ENCODE data around the gene SCP2. TPM values are rescaled to one million over a fixed set of nuclear protein-coding genes. Genes with fewer than 3 reads are reported as not detected.
"Not testable (repeated sequence)": the region's sequence is repeated elsewhere in the genome, so short reads cannot be mapped to it uniquely, and the experiment has no call there.

Gene SCP2
- total and polyA plus RNA-seq, 2 of the 4 experiments (the other 2 are of a cell fraction), result 70.4 to 83.1 TPM

DNA sequence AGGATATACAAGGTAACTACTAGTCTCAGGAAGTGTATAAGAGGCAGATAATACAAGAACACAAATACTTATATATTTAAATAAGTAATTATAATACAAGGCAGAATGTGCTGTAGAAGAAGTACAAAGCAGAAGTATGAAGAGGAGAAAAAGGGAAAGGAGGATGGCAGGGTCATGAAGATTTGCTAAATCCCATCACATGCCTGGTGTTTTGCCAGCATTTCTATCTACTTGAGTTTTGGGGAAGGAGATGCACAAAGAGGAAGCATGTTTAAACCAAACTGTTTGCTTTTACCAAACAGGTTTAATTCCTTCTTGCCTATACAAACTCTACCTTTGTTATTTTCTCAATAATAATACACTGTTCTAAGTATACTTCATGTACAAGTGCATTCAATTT is 74.1 kb downstream of the SCP2 start:
- Histone ChIP-seq H3K36me3 (ENCODE audit: control insufficient read depth, insufficient read depth, low read length) (peaks cover 6% of the 10 kb centered on the region; the same call in 1 of the 2 replicates), H3K23ac (ENCODE audit: low read depth, low read length) (no peak overlapping the region), H3K4me1 (ENCODE audit: control insufficient read depth, insufficient read depth, low read length) (no peaks in the 10 kb centered on the region), H2AK5ac (ENCODE audit: low read depth, low read length) (no peak overlapping the region), H3K4ac (ENCODE audit: low read depth, low read length) (no peak overlapping the region), H3K18ac (ENCODE audit: low read depth, low read length) (no peak overlapping the region), H2BK20ac (ENCODE audit: low read depth, low read length) (no peak overlapping the region), H3K79me1 (ENCODE audit: low read depth in 1 of 2, low read length in 2 of 2) (no peaks in the 10 kb centered on the region), H3K27me3 (ENCODE audit: control insufficient read depth, insufficient read depth, low read length) (no peaks in the 10 kb centered on the region), H3K9me3 (ENCODE audit: control insufficient read depth, insufficient read depth, low read length) (no peaks in the 10 kb centered on the region), H3K4me2 (ENCODE audit: low read depth, low read length) (no peak overlapping the region), H3K56ac (ENCODE audit: extremely low read depth, insufficient read depth, low read length) (no peak overlapping the region), H2AFZ (replicated peaks; ENCODE audit: low read length, poor library complexity) (no peak overlapping the region), H3K14ac (replicated peaks; ENCODE audit: low read depth, low read length) (no peak overlapping the region), H3K9me1 (ENCODE audit: insufficient read depth, low read length) (no peaks in the 10 kb centered on the region), H3K9ac (ENCODE audit: low read depth, low read length) (no peak overlapping the region), H4K8ac (ENCODE audit: low read depth in 2 of 2, low read length in 2 of 2) (no peak overlapping the region), H2BK15ac (ENCODE audit: low read depth, low read length) (no peak overlapping the region), H2BK5ac (ENCODE audit: low read depth, low read length, poor library complexity, severe bottlenecking) (no peak overlapping the region), H4K5ac (ENCODE audit: low read depth, low read length) (no peak overlapping the region), H2BK120ac (ENCODE audit: low read depth, low read length) (no peak overlapping the region), H3K27ac (ENCODE audit: insufficient read depth, low read length) (no peak overlapping the region), H4K20me1 (ENCODE audit: insufficient read depth, low read length) (no peaks in the 10 kb centered on the region), H3K4me3 (ENCODE audit: insufficient read depth, low read depth, low read length) (no peak overlapping the region), H2AK9ac (replicated peaks; ENCODE audit: low read depth, low read length, poor library complexity) (no peak overlapping the region), H4K91ac (ENCODE audit: insufficient read depth, low read depth, low read length) (no peak overlapping the region)
- no TSS peak for BruUV-seq (replicated peaks)
- TF ChIP-seq, protein P1, sequence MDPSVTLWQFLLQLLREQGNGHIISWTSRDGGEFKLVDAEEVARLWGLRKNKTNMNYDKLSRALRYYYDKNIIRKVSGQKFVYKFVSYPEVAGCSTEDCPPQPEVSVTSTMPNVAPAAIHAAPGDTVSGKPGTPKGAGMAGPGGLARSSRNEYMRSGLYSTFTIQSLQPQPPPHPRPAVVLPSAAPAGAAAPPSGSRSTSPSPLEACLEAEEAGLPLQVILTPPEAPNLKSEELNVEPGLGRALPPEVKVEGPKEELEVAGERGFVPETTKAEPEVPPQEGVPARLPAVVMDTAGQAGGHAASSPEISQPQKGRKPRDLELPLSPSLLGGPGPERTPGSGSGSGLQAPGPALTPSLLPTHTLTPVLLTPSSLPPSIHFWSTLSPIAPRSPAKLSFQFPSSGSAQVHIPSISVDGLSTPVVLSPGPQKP (IDR thresholded peaks at IDR 0.05; ENCODE audit: borderline replicate concordance, low read depth, low read length), result no peak
- no peak for TF ChIP-seq POLR2A (IDR thresholded peaks at IDR 0.05; ENCODE audit: low read depth, low read length)
- TF ChIP-seq, protein P2, sequence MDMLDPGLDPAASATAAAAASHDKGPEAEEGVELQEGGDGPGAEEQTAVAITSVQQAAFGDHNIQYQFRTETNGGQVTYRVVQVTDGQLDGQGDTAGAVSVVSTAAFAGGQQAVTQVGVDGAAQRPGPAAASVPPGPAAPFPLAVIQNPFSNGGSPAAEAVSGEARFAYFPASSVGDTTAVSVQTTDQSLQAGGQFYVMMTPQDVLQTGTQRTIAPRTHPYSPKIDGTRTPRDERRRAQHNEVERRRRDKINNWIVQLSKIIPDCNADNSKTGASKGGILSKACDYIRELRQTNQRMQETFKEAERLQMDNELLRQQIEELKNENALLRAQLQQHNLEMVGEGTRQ (IDR thresholded peaks at IDR 0.05; ENCODE audit: low read depth, low read length), result no peak
- TF ChIP-seq RFX5 (IDR thresholded peaks at IDR 0.05; ENCODE audit: low read depth, low read length), result no peak
- TF ChIP-seq BHLHE40 (IDR thresholded peaks at IDR 0.05; ENCODE audit: low read depth, low read length), result no peak
- no peak for TF ChIP-seq CHD1 (IDR thresholded peaks at IDR 0.05; ENCODE audit: low read depth, low read length)
- TF ChIP-seq FOS (IDR thresholded peaks at IDR 0.05; ENCODE audit: low read depth, low read length), result no peak
- TF ChIP-seq CEBPB (IDR thresholded peaks at IDR 0.05; ENCODE audit: low read depth, low read length), result no peak
- no peak for TF ChIP-seq NFE2L2 (IDR thresholded peaks at IDR 0.05; ENCODE audit: low read depth, low read length)
- intact Hi-C loops (cut with micrococcal nuclease), result no loop called here
- dilution Hi-C loops (cut with HindIII; ENCODE audit: low sequenced_read_pairs, unreplicated experiment), result no loop called here
- in situ Hi-C loops (cut with MboI; ENCODE audit: low sequenced_read_pairs), result no loop called here
- ATAC-seq (ENCODE audit: low read depth) (no peak), DNase-seq (no peak)
- ChIA-PET POLR2A (ENCODE audit: unreplicated experiment) (no interaction called here), CTCF (no interaction called here)

DNA sequence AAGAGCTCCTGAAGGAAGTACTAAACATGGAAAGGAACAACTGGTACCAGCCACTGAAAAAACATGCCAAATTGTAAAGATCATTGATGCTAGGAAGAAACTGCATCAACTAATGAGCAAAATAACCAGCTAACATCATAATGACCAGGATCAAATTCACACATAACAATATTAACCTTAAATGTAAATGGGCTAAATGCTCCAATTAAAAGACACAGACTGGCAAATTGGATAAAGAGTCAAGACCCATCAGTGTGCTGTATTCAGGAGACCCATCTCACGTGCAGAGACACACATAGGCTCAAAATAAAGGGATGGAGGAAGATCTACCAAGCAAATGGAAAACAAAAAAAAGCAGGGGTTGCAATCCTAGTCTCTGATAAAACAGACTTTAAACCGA is 79.5 kb downstream of the SCP2 start:
- BruUV-seq (replicated peaks); H3K4me2 ChIP-seq (ENCODE audit: low read depth, low read length); DNase-seq; H4K91ac ChIP-seq (ENCODE audit: insufficient read depth, low read depth, low read length); H3K36me3 ChIP-seq (ENCODE audit: control insufficient read depth, insufficient read depth, low read length); H3K4me1 ChIP-seq (ENCODE audit: control insufficient read depth, insufficient read depth, low read length); H2BK120ac ChIP-seq (ENCODE audit: low read depth, low read length); H3K23ac ChIP-seq (ENCODE audit: low read depth, low read length); H2BK5ac ChIP-seq (ENCODE audit: low read depth, low read length, poor library complexity, severe bottlenecking); intact Hi-C loops (cut with micrococcal nuclease); H2AFZ ChIP-seq (replicated peaks; ENCODE audit: low read length, poor library complexity); POLR2A ChIA-PET (ENCODE audit: unreplicated experiment); CTCF ChIA-PET; H3K27ac ChIP-seq (ENCODE audit: insufficient read depth, low read length); H3K14ac ChIP-seq (replicated peaks; ENCODE audit: low read depth, low read length); dilution Hi-C loops (cut with HindIII; ENCODE audit: low sequenced_read_pairs, unreplicated experiment); H3K9ac ChIP-seq (ENCODE audit: low read depth, low read length); H2AK9ac ChIP-seq (replicated peaks; ENCODE audit: low read depth, low read length, poor library complexity); H3K4me3 ChIP-seq (ENCODE audit: insufficient read depth, low read depth, low read length); H3K4ac ChIP-seq (ENCODE audit: low read depth, low read length); H2AK5ac ChIP-seq (ENCODE audit: low read depth, low read length); H3K27me3 ChIP-seq (ENCODE audit: control insufficient read depth, insufficient read depth, low read length); H4K20me1 ChIP-seq (ENCODE audit: insufficient read depth, low read length); H2BK20ac ChIP-seq (ENCODE audit: low read depth, low read length); H4K5ac ChIP-seq (ENCODE audit: low read depth, low read length); in situ Hi-C loops (cut with MboI; ENCODE audit: low sequenced_read_pairs); H3K79me1 ChIP-seq (ENCODE audit: low read depth in 1 of 2, low read length in 2 of 2); H3K9me1 ChIP-seq (ENCODE audit: insufficient read depth, low read length); H3K18ac ChIP-seq (ENCODE audit: low read depth, low read length); H4K8ac ChIP-seq (ENCODE audit: low read depth in 2 of 2, low read length in 2 of 2); ATAC-seq (ENCODE audit: low read depth); H3K9me3 ChIP-seq (ENCODE audit: control insufficient read depth, insufficient read depth, low read length); H3K56ac ChIP-seq (ENCODE audit: extremely low read depth, insufficient read depth, low read length); H2BK15ac ChIP-seq (ENCODE audit: low read depth, low read length): not testable (repeated sequence)
- no CpG with 5 or more reads among the region's 2 CpGs for WGBS, 2 experiments (ENCODE audit: extremely low coverage in 2 of 2, insufficient read length in 1 of 2)
